ENCODE results near the gene CAMK1D. TPM values are rescaled to one million over a fixed set of nuclear protein-coding genes. Genes with fewer than 3 reads are reported as not detected.
"Not testable (repeated sequence)": the region's sequence is repeated elsewhere in the genome, so short reads cannot be mapped to it uniquely, and the experiment has no call there.

The CAMK1D gene
- total RNA-seq, 2 donors from 2014 or later, result 4.5 to 7.8 TPM

- Histone ChIP-seq H3K27me3 (ENCODE audit: control insufficient read depth, insufficient read depth, low read length, poor library complexity, severe bottlenecking) (no peaks in the 10 kb centered on the region), H3K9me3 (ENCODE audit: control insufficient read depth, low read length) (peaks cover 5% of the 10 kb centered on the region), H3K27ac (ENCODE audit: low read depth, low read length) (no peak overlapping the region), H3K36me3 (ENCODE audit: control insufficient read depth, insufficient read depth, low read length) (no peaks in the 10 kb centered on the region), H3K4me3 (ENCODE audit: low read length) (no peak overlapping the region), H3K4me1 (ENCODE audit: control insufficient read depth, insufficient read depth, low read length) (peaks cover 3% of the 10 kb centered on the region), H3K9ac (ENCODE audit: extremely low read depth, low read length, poor library complexity, severe bottlenecking) (no peak overlapping the region)
- Mint-ChIP-seq H3K27me3 (ENCODE audit: insufficient read depth) (peaks cover 3% of the 10 kb centered on the region), H3K4me1 (peaks cover 9% of the 10 kb centered on the region), H3K4me3 (no peak overlapping the region), H3K9me3 (peaks cover 4% of the 10 kb centered on the region), H3K27ac (no peak overlapping the region), H3K36me3 (ENCODE audit: low read depth) (peaks cover under 1% of the 10 kb centered on the region)
- DNase-seq, result no peak
- TF ChIP-seq CTCF (conservative IDR thresholded peaks at IDR 0.05), result no peak
- 84 to 90% methylated on average over 2 to 6 of the region's 6 CpGs for WGBS, 2 experiments (ENCODE audit: insufficient coverage in 1 of 2, insufficient read length in 1 of 2)
These were observed 84.9 kb downstream of the CAMK1D start for GRCh38 chr10:12434277-12434676.

GRCh38 chr10:12434677-12435076 is 85.3 kb downstream of the CAMK1D start:
- not testable (repeated sequence) for H3K36me3 Mint-ChIP-seq (ENCODE audit: low read depth); H3K27ac Mint-ChIP-seq; H3K9ac ChIP-seq (ENCODE audit: extremely low read depth, low read length, poor library complexity, severe bottlenecking); DNase-seq; H3K27me3 Mint-ChIP-seq (ENCODE audit: insufficient read depth); H3K27ac ChIP-seq (ENCODE audit: low read depth, low read length); H3K9me3 Mint-ChIP-seq; H3K4me1 ChIP-seq (ENCODE audit: control insufficient read depth, insufficient read depth, low read length); H3K4me1 Mint-ChIP-seq; H3K9me3 ChIP-seq (ENCODE audit: control insufficient read depth, low read length); H3K4me3 Mint-ChIP-seq; H3K36me3 ChIP-seq (ENCODE audit: control insufficient read depth, insufficient read depth, low read length); H3K4me3 ChIP-seq (ENCODE audit: low read length); H3K27me3 ChIP-seq (ENCODE audit: control insufficient read depth, insufficient read depth, low read length, poor library complexity, severe bottlenecking)
- WGBS, 2 experiments (ENCODE audit: insufficient coverage in 1 of 2, insufficient read length in 1 of 2), result 96 to 100% methylated on average over 2 to 8 of the region's 8 CpGs

- Histone ChIP-seq H3K4me1 (ENCODE audit: control insufficient read depth, insufficient read depth, low read length) (peaks cover 3% of the 10 kb centered on the region), H3K27me3 (ENCODE audit: control insufficient read depth, insufficient read depth, low read length, poor library complexity, severe bottlenecking) (no peaks in the 10 kb centered on the region), H3K27ac (ENCODE audit: low read depth, low read length) (no peak overlapping the region), H3K9me3 (ENCODE audit: control insufficient read depth, low read length) (peaks cover 15% of the 10 kb centered on the region), H3K36me3 (ENCODE audit: control insufficient read depth, insufficient read depth, low read length) (no peaks in the 10 kb centered on the region), H3K9ac (ENCODE audit: extremely low read depth, low read length, poor library complexity, severe bottlenecking) (no peak overlapping the region), H3K4me3 (ENCODE audit: low read length) (no peak overlapping the region)
- Mint-ChIP-seq H3K4me1 (peaks cover 9% of the 10 kb centered on the region), H3K27ac (no peak overlapping the region), H3K4me3 (no peak overlapping the region), H3K36me3 (ENCODE audit: low read depth) (peaks cover 7% of the 10 kb centered on the region), H3K9me3 (peaks cover 15% of the 10 kb centered on the region), H3K27me3 (ENCODE audit: insufficient read depth) (peaks cover 3% of the 10 kb centered on the region)
- WGBS, 2 experiments (ENCODE audit: insufficient coverage in 1 of 2, insufficient read length in 1 of 2), result 89 to 94% methylated on average over 3 to 6 of the region's 6 CpGs
- no peak for DNase-seq
- no peak for TF ChIP-seq CTCF (conservative IDR thresholded peaks at IDR 0.05)
These were observed 86.0 kb downstream of the CAMK1D start for GRCh38 chr10:12435348-12435747.

Data from endodermal cell (in vitro differentiated cells).